Measurements from ENCODE around the gene GRK5.

DNA sequence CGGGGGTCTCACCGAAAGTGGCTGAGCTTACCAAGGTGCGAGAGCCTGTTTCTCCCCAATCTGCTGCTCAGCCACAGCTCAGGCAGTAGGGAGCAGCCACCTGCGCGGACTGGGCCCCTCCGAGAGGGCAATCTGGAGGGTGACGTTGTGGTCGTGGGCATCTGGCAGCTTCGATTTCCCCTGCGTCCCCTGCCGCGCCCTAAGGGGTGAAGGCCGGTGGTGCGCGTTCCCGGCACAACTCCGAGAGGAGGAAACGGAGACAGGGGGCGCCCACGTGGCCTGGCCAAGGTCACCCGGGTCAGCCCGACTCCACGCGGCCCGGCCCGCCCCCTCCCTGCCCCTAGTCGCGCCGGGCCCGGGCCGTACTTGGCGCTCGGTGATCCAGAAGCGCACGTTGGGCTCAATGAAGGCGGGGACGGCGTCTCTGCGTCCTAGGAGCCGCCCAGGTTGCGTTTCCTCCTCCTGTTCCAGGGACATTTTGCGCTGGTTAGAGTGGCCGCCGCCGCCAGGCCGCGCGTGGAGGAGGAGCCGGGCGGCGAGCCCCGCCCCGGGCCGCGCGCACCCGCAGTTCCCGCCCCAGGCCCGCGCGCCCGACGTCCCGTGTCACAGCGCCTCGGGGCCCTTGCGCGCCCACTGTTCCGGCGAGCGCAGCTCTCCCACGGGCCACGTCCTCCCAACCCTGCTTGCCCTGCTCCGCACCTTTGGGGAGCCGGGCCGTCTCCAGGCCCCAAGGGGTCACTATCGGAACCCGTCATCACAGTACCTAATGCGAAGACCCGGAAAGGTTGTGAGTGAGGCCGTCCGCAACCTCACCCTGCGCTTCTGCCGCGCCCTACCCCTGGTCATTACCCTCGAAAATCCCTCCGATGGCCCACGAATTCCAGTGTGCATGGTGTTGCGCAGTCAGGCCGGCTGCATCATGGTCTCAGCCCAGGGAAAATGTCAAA lies 41.9 kb upstream of the GRK5 start, which contains the start of gene SFXN4:
- TF ChIP-seq TARDBP (IDR thresholded peaks at IDR 0.05) (no peak), FOXM1 (IDR thresholded peaks at IDR 0.05; ENCODE audit: borderline replicate concordance) (0 out of 2 replicates have a peak, but pooled peaks have one; percentile 40), SP1 (IDR thresholded peaks at IDR 0.05) (no peak), ELF4 (IDR thresholded peaks at IDR 0.05) (no peak), ARNT (IDR thresholded peaks at IDR 0.05) (no peak), HDGF (IDR thresholded peaks at IDR 0.05; ENCODE audit: borderline replicate concordance) (no peak)

Data from HEK293T (cell line).